Measurements from ENCODE around the gene RGS11.

DNA sequence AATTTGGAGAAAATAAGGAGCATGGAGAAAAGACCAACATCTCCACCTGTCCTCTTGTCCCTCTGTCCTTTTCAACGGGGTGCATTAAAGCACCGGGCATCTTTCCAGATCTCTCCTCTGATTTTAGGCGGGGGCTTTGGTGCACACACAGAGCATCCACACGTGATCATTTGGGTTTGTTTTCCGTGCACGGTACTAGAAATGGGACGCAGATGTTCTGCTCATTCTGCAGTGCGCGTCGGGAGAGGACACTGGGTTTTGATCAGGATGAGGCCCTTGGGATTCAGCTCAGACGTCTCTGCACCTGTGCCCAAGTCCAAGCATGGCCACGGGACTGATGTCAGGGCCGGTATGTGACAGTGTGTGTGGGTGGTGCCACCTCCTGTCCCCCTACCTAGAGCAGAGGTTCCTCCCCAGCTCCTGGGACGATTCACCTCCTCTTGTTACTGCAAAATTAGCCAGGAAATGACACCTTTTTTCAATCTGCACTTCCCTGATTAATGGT lies 39.1 kb upstream of the RGS11 start:
- no peak for TF ChIP-seq POLR2AphosphoS5 (IDR thresholded peaks at IDR 0.05; ENCODE audit: low read depth, low read length)
- no peak for TF ChIP-seq POLR2A (IDR thresholded peaks at IDR 0.05; ENCODE audit: low read depth, low read length)
- no peak for TF ChIP-seq TAF1 (IDR thresholded peaks at IDR 0.05; ENCODE audit: low read depth, low read length)
- TF ChIP-seq PAX5 (IDR thresholded peaks at IDR 0.05; ENCODE audit: insufficient read depth, low read length, severe bottlenecking): no peak
- no peak for TF ChIP-seq SPI1 (IDR thresholded peaks at IDR 0.05; ENCODE audit: low read depth, low read length)
